ENCODE results near the gene HADHB.

HADHB gene

GRCh38 chr2:26238311-26238958 lies 6.3 kb upstream of the HADHB start:
- H3K4me3 Mint-ChIP-seq: no peak overlapping the region
- H3K27me3 Mint-ChIP-seq (ENCODE audit: low read depth): no peaks in the 10 kb centered on the region
- H3K4me1 Mint-ChIP-seq: peaks cover 22% of the 10 kb centered on the region
- H3K27ac Mint-ChIP-seq: no peak overlapping the region
- H3K36me3 Mint-ChIP-seq (ENCODE audit: low read depth): peaks cover 30% of the 10 kb centered on the region
- no peak for TF ChIP-seq CTCF (IDR thresholded peaks at IDR 0.05; ENCODE audit: unreplicated experiment in 3 of 3)
- H3K9me3 Mint-ChIP-seq: no peaks in the 10 kb centered on the region

DNA sequence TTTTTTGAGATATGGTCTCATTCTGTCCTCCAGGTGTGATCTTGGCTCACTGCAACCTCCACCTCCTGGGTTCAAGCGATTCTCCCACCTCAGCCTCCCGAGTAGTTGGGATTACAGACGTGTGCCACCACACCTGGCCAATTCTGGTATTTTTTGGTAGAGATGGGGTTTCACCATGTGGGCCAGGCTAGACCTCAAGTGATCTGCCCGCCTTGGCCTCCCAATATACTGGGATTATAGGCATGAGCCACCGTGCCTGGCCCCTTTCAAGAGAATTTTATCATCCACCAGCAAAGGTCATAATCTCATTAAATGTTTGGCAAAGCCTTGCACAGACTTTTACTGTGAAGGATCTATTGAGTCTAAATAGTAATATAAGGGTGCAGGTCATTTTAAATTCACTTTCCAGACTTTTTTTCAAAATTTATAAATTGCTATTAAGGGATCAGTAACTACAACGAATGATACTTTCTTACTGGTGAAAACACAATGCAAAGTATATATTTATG lies 2.8 kb upstream of the HADHB start:
- Mint-ChIP-seq H3K4me1 (peaks cover 38% of the 10 kb centered on the region), H3K27ac (peak overlapping the region in 1 of 3 experiments; percentile 99), H3K9me3 (no peaks in the 10 kb centered on the region), H3K4me3 (peak overlapping the region; percentile 65 to 100 (median 98)), H3K27me3 (ENCODE audit: low read depth) (no peaks in the 10 kb centered on the region), H3K36me3 (ENCODE audit: low read depth) (peaks cover 6% of the 10 kb centered on the region)
- TF ChIP-seq CTCF (IDR thresholded peaks at IDR 0.05; ENCODE audit: unreplicated experiment in 3 of 3): no peak

- Mint-ChIP-seq H3K4me3 (peak overlapping the region; percentile 98 to 100 (median 98)), H3K9me3 (no peaks in the 10 kb centered on the region), H3K36me3 (ENCODE audit: low read depth) (no peaks in the 10 kb centered on the region), H3K27ac (peak overlapping the region; percentile 99), H3K4me1 (peaks cover 42% of the 10 kb centered on the region), H3K27me3 (ENCODE audit: low read depth) (no peaks in the 10 kb centered on the region)
- no peak for TF ChIP-seq CTCF (IDR thresholded peaks at IDR 0.05; ENCODE audit: unreplicated experiment in 3 of 3)
Measured at GRCh38 chr2:26243470-26244308, 1.1 kb upstream of the HADHB start.

GRCh38 chr2:26245231-26245732 lies 543 bp downstream of the HADHB start:
- Mint-ChIP-seq H3K27me3 (ENCODE audit: low read depth) (no peaks in the 10 kb centered on the region), H3K36me3 (ENCODE audit: low read depth) (no peaks in the 10 kb centered on the region), H3K9me3 (no peaks in the 10 kb centered on the region), H3K27ac (peak overlapping the region; percentile 99), H3K4me1 (peaks cover 42% of the 10 kb centered on the region), H3K4me3 (peak overlapping the region; percentile 98 to 100 (median 98))
- TF ChIP-seq CTCF (IDR thresholded peaks at IDR 0.05; ENCODE audit: unreplicated experiment in 3 of 3): no peak

- no peaks in the 10 kb centered on the region for H3K9me3 Mint-ChIP-seq
- H3K4me1 Mint-ChIP-seq: peaks cover 38% of the 10 kb centered on the region
- peak overlapping the region; percentile 98 to 100 (median 98) for H3K4me3 Mint-ChIP-seq
- H3K36me3 Mint-ChIP-seq (ENCODE audit: low read depth): no peaks in the 10 kb centered on the region
- H3K27ac Mint-ChIP-seq: peak overlapping the region; percentile 99
- TF ChIP-seq CTCF (IDR thresholded peaks at IDR 0.05; ENCODE audit: unreplicated experiment in 3 of 3): no peak
- H3K27me3 Mint-ChIP-seq (ENCODE audit: low read depth): no peaks in the 10 kb centered on the region
Measured at GRCh38 chr2:26245810-26246209, 1.1 kb downstream of the HADHB start.
